GM23338 (cell line): ENCODE results near the gene DIAPH1. TPM values are rescaled to one million over a fixed set of nuclear protein-coding genes. Genes with fewer than 3 reads are reported as not detected.

ENCODE experiments used
- EZH2 ChIP-seq: fragments of 200-600 bp; sonication (generic); IDR thresholded peaks from one replicate; pipeline ENCODE4 v1.8.0; 2017; ENCODE audit warnings: antibody characterized with exemption, mild to moderate bottlenecking, low read depth; ENCODE audit not compliant: unreplicated experiment
- EZH2phosphoT487 ChIP-seq: fragments of 200-600 bp; sonication (generic); IDR thresholded peaks from one replicate; pipeline ENCODE4 v1.8.1; 2018; ENCODE audit warnings: antibody characterized with exemption; ENCODE audit not compliant: unreplicated experiment
- ZNF114 ChIP-seq: fragments of 250-450 bp; sonication (Bioruptor Pico); IDR thresholded peaks from 2 replicates; pipeline ENCODE4 v1.5.0; 2020; ENCODE audit warnings: mild to moderate bottlenecking, moderate library complexity
- ZNF331 ChIP-seq: fragments of 250-450 bp; sonication (Bioruptor Pico); IDR thresholded peaks from 2 replicates; pipeline ENCODE4 v1.5.0; 2020; ENCODE audit warnings: low read depth, mild to moderate bottlenecking, moderate library complexity
- ZNF462 ChIP-seq: fragments of 250-450 bp; sonication (Bioruptor Pico); IDR thresholded peaks from 2 replicates; pipeline ENCODE4 v1.5.0; 2020; ENCODE audit warnings: mild to moderate bottlenecking, moderate library complexity
- polyA plus RNA-seq: library from polyadenylated mRNA; unstranded; fragments of >200 nt; fragmentation: Nextera tagmentation; extraction: Ambion mirVana; gene quantifications from 2 replicates; pipeline ENCODE4 v1.2.1, GENCODE V29; 2016
- total RNA-seq: library from RNA; depleted of rRNA; stranded (reverse); fragments of >200 nt; shearing (Covaris generic); gene quantifications from 2 replicates; pipeline ENCODE4 v1.2.3, GENCODE V29; 2014
- TF ChIP-seq, protein P1 (sequence below), 2 experiments: fragments of 200-600 bp in 1 of 2; sonication (generic) in 1 of 2; conservative IDR thresholded peaks; 2 replicates each; pipeline versions ENCODE4 v1.5.1 to v1.6.1; 2016 to 2017; ENCODE audit warnings: antibody characterized with exemption in 2 of 2, low read depth in 2 of 2, mild to moderate bottlenecking in 2 of 2, moderate library complexity in 1 of 2
- TF ChIP-seq, protein P2 (sequence below): IDR thresholded peaks from 2 replicates; pipeline ENCODE4 v1.6.1; 2016; ENCODE audit warnings: antibody characterized with exemption

The DIAPH1 gene
- total and polyA plus RNA-seq, 2 experiments from 2014 or later: 42.9 to 104 TPM

GRCh38 chr5:141476132-141476911 lies 142.5 kb downstream of the DIAPH1 start (continued):
- TF ChIP-seq ZNF462 (CRISPR knock-in tag) (no peak), EZH2 (no peak), EZH2phosphoT487 (no peak), ZNF114 (CRISPR knock-in tag) (no peak), ZNF331 (no peak)
- TF ChIP-seq, protein P1, sequence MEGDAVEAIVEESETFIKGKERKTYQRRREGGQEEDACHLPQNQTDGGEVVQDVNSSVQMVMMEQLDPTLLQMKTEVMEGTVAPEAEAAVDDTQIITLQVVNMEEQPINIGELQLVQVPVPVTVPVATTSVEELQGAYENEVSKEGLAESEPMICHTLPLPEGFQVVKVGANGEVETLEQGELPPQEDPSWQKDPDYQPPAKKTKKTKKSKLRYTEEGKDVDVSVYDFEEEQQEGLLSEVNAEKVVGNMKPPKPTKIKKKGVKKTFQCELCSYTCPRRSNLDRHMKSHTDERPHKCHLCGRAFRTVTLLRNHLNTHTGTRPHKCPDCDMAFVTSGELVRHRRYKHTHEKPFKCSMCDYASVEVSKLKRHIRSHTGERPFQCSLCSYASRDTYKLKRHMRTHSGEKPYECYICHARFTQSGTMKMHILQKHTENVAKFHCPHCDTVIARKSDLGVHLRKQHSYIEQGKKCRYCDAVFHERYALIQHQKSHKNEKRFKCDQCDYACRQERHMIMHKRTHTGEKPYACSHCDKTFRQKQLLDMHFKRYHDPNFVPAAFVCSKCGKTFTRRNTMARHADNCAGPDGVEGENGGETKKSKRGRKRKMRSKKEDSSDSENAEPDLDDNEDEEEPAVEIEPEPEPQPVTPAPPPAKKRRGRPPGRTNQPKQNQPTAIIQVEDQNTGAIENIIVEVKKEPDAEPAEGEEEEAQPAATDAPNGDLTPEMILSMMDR (conservative IDR thresholded peaks at IDR 0.05; ENCODE audit: low read depth in 2 of 2): no peak
- TF ChIP-seq, protein P2, sequence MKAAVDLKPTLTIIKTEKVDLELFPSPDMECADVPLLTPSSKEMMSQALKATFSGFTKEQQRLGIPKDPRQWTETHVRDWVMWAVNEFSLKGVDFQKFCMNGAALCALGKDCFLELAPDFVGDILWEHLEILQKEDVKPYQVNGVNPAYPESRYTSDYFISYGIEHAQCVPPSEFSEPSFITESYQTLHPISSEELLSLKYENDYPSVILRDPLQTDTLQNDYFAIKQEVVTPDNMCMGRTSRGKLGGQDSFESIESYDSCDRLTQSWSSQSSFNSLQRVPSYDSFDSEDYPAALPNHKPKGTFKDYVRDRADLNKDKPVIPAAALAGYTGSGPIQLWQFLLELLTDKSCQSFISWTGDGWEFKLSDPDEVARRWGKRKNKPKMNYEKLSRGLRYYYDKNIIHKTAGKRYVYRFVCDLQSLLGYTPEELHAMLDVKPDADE: no peak
